NCI-H187 treated with DMSO at 0.1 percent for 48 hours (cell line): ENCODE measurements around the gene ERICH4.
"Not testable (repeated sequence)": the region's sequence is repeated elsewhere in the genome, so short reads cannot be mapped to it uniquely, and the experiment has no call there.

ENCODE experiments used
- DNase-seq: peaks from one replicate; lab custom pipeline; 2025; lab: John Stamatoyannopoulos, UW

The ERICH4 gene

GRCh38 chr19:41478875-41479756 is 36.2 kb downstream of the ERICH4 start:
- DNase-seq = no peak

- DNase-seq = no peak
Observed at GRCh38 chr19:41479757-41480191, 36.8 kb downstream of the ERICH4 start.

- DNase-seq = no peak
Observed at GRCh38 chr19:41480336-41480735, 37.4 kb downstream of the ERICH4 start.

GRCh38 chr19:41484822-41485221 is 41.9 kb downstream of the ERICH4 start:
- no peak for DNase-seq

GRCh38 chr19:41486953-41487352 is 44.0 kb downstream of the ERICH4 start:
- not testable (repeated sequence) for DNase-seq

- no peak for DNase-seq
Observed at GRCh38 chr19:41492843-41493242, 49.9 kb downstream of the ERICH4 start.
